ENCODE data around the gene ABHD16B.

ABHD16B gene

DNA sequence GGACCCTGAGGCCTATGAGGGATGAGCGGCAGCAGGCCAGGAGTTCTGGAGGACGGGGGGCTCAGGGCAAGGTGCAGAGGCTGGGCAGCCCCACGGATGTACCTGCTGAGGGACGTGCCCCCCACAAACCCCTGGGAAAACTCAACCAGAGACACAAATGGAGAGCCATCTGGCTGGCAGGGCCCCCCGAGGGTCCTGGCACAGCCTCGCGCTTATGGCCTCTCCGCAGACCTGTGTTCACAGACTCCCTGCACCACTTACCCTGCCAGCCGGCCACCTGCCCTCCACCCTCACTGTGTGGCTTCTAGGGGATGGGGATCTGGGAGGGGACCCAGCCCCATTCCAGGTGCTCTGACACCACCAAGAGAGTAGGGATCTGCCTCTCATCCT is 26.8 kb upstream of the ABHD16B start:
- Histone ChIP-seq H3K27ac (ENCODE audit: low read length) (no peak overlapping the region), H3K36me3 (ENCODE audit: control insufficient read depth, insufficient read depth, low read length) (no peaks in the 10 kb centered on the region), H3K4me3 (ENCODE audit: low read length) (no peak overlapping the region), H3K9me3 (ENCODE audit: control insufficient read depth, insufficient read depth, low read length) (no peaks in the 10 kb centered on the region), H3K4me1 (ENCODE audit: control insufficient read depth, insufficient read depth, low read length) (peaks cover 10% of the 10 kb centered on the region), H3K27me3 (ENCODE audit: control insufficient read depth, insufficient read depth, low read length) (peaks cover 5% of the 10 kb centered on the region; the same call in 1 of the 2 replicates)
- DNase-seq (ENCODE audit: low read depth, low spot score), result no peak
- no CpG with 5 or more reads among the region's 9 CpGs for WGBS (ENCODE audit: insufficient coverage, insufficient read length)

GRCh38 chr20:63835021-63835858 is 26.1 kb upstream of the ABHD16B start:
- Histone ChIP-seq H3K4me3 (ENCODE audit: low read length) (no peak overlapping the region), H3K9me3 (ENCODE audit: control insufficient read depth, insufficient read depth, low read length) (no peaks in the 10 kb centered on the region), H3K27me3 (ENCODE audit: control insufficient read depth, insufficient read depth, low read length) (peaks cover 2% of the 10 kb centered on the region; the same call in 1 of the 2 replicates), H3K36me3 (ENCODE audit: control insufficient read depth, insufficient read depth, low read length) (no peaks in the 10 kb centered on the region), H3K4me1 (ENCODE audit: control insufficient read depth, insufficient read depth, low read length) (peaks cover 10% of the 10 kb centered on the region), H3K27ac (ENCODE audit: low read length) (no peak overlapping the region)
- no CpG with 5 or more reads among the region's 21 CpGs for WGBS (ENCODE audit: insufficient coverage, insufficient read length)
- peak; percentile 90 for DNase-seq (ENCODE audit: low read depth, low spot score)

- H3K27me3 ChIP-seq (ENCODE audit: control insufficient read depth, insufficient read depth, low read length), result peaks cover 2% of the 10 kb centered on the region; the same call in 1 of the 2 replicates
- no CpG with 5 or more reads among the region's 27 CpGs for WGBS (ENCODE audit: insufficient coverage, insufficient read length)
- no peak for DNase-seq (ENCODE audit: low read depth, low spot score)
- H3K36me3 ChIP-seq (ENCODE audit: control insufficient read depth, insufficient read depth, low read length), result no peaks in the 10 kb centered on the region
- peaks cover 13% of the 10 kb centered on the region for H3K4me1 ChIP-seq (ENCODE audit: control insufficient read depth, insufficient read depth, low read length)
- H3K4me3 ChIP-seq (ENCODE audit: low read length), result no peak overlapping the region
- H3K9me3 ChIP-seq (ENCODE audit: control insufficient read depth, insufficient read depth, low read length), result no peaks in the 10 kb centered on the region
- H3K27ac ChIP-seq (ENCODE audit: low read length), result no peak overlapping the region
Observed at GRCh38 chr20:63836458-63837344, 24.6 kb upstream of the ABHD16B start.

DNA sequence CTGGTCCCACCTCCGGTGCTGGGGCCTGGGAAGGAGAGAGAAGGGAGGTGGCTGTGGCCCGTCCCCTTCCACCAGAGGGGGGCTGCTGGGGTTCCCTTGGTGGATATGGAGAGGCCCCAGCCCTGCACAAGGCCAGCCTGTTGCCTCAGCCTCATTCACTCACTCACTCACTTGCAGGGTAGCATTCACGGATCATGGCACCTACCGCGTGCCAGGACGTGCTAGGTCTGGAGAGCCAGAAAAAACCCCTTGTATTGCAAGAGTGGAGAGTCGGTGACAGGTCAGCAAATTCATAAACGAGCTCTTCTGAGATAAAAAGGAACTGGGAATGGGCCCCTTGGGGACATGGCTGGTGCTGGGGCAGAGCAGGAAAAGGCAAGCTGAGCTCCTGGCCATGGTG is 23.8 kb upstream of the ABHD16B start:
- Histone ChIP-seq H3K27ac (ENCODE audit: low read length) (no peak overlapping the region), H3K4me1 (ENCODE audit: control insufficient read depth, insufficient read depth, low read length) (peaks cover 12% of the 10 kb centered on the region)
- no CpG with 5 or more reads among the region's 8 CpGs for WGBS (ENCODE audit: insufficient coverage, insufficient read length)

DNA sequence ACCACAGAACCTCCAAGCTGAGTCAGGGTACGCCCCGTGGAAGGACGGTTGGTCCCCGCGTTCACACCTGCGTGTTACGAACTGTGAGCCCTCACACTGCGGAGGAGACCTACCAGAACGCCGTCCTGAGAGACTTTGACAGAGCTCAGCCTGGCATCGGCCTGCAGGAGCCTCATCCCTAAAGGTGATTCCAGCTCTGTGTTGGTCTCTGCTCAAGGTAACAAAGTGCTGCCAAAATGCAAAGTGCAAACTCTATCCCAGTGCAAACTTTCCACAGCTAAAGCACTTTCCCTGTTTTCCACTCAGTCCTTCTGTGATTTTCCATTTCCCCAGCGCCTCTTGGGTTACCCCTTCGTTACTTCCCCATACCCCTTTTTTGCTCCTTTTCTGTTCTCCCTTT is 21.7 kb upstream of the ABHD16B start:
- DNase-seq (ENCODE audit: low read depth, low spot score), result no peak
- Histone ChIP-seq H3K4me1 (ENCODE audit: control insufficient read depth, insufficient read depth, low read length) (peaks cover 9% of the 10 kb centered on the region), H3K9me3 (ENCODE audit: control insufficient read depth, insufficient read depth, low read length) (no peaks in the 10 kb centered on the region), H3K36me3 (ENCODE audit: control insufficient read depth, insufficient read depth, low read length) (no peaks in the 10 kb centered on the region), H3K27ac (ENCODE audit: low read length) (no peak overlapping the region), H3K4me3 (ENCODE audit: low read length) (no peak overlapping the region), H3K27me3 (ENCODE audit: control insufficient read depth, insufficient read depth, low read length) (no peaks in the 10 kb centered on the region)
- no CpG with 5 or more reads among the region's 13 CpGs for WGBS (ENCODE audit: insufficient coverage, insufficient read length)

More for the DNA sequence above, 23.8 kb upstream of the ABHD16B start:
- DNase-seq (ENCODE audit: low read depth, low spot score), result no peak
- no peak overlapping the region for H3K4me3 ChIP-seq (ENCODE audit: low read length)
- no peaks in the 10 kb centered on the region for H3K9me3 ChIP-seq (ENCODE audit: control insufficient read depth, insufficient read depth, low read length)
- H3K27me3 ChIP-seq (ENCODE audit: control insufficient read depth, insufficient read depth, low read length), result peaks cover under 1% of the 10 kb centered on the region; the same call in 1 of the 2 replicates
- H3K36me3 ChIP-seq (ENCODE audit: control insufficient read depth, insufficient read depth, low read length), result no peaks in the 10 kb centered on the region

DNA sequence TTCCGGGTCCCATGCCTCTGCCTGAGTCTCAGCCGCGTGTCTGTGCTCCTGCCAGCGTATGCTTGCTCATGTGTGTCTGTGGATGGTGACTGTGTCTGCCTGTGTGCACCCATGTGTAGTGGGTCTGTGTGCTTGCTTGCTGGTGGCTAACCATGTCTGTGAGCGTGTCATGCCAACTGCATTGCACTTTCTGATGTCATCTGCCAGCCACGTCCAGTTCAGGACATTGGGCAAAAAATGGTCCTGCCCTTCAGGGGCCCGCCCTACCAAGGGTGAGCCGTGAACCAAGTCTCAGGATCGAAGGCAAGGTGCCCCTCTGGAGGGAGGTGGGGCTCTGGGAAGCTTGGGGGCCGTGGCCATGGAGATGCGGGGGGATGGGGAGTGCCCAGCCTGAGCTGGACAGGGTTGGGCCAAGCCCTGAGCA is 20.9 kb upstream of the ABHD16B start:
- peaks cover 5% of the 10 kb centered on the region for H3K4me1 ChIP-seq (ENCODE audit: control insufficient read depth, insufficient read depth, low read length)
- H3K27me3 ChIP-seq (ENCODE audit: control insufficient read depth, insufficient read depth, low read length), result no peaks in the 10 kb centered on the region
- no peak overlapping the region for H3K4me3 ChIP-seq (ENCODE audit: low read length)
- H3K9me3 ChIP-seq (ENCODE audit: control insufficient read depth, insufficient read depth, low read length), result no peaks in the 10 kb centered on the region
- DNase-seq (ENCODE audit: low read depth, low spot score), result no peak
- WGBS (ENCODE audit: insufficient coverage, insufficient read length), result no CpG with 5 or more reads among the region's 11 CpGs
- H3K36me3 ChIP-seq (ENCODE audit: control insufficient read depth, insufficient read depth, low read length), result no peaks in the 10 kb centered on the region
- no peak overlapping the region for H3K27ac ChIP-seq (ENCODE audit: low read length)

GRCh38 chr20:63842258-63842657 is 19.0 kb upstream of the ABHD16B start:
- DNase-seq (ENCODE audit: low read depth, low spot score), result no peak
- H3K27ac ChIP-seq (ENCODE audit: low read length), result no peak overlapping the region
- no peaks in the 10 kb centered on the region for H3K36me3 ChIP-seq (ENCODE audit: control insufficient read depth, insufficient read depth, low read length)
- no peaks in the 10 kb centered on the region for H3K9me3 ChIP-seq (ENCODE audit: control insufficient read depth, insufficient read depth, low read length)
- peaks cover 8% of the 10 kb centered on the region for H3K4me1 ChIP-seq (ENCODE audit: control insufficient read depth, insufficient read depth, low read length)
- no peaks in the 10 kb centered on the region for H3K27me3 ChIP-seq (ENCODE audit: control insufficient read depth, insufficient read depth, low read length)
- WGBS (ENCODE audit: insufficient coverage, insufficient read length), result no CpG with 5 or more reads among the region's 9 CpGs
- no peak overlapping the region for H3K4me3 ChIP-seq (ENCODE audit: low read length)

DNA sequence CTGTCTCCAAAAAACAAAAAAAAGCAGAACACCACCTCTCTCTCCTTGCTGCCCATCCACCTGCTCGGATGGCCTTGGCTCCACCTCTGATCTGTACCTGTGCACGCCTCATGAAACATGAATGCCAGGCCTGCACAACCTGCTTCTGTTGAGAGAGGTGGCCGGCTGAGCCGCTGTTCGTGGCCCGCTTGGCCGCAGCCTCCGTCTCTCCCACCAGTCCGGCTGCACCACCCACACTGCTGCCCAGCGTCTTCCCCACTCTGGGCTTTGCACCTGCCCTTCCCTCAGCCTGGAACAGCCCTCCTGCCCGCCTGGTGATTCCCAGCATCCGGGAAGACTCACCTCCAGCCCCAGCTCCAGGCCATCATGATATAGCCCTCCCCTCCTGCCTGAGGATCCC is 18.1 kb upstream of the ABHD16B start:
- no peak for DNase-seq (ENCODE audit: low read depth, low spot score)
- Histone ChIP-seq H3K36me3 (ENCODE audit: control insufficient read depth, insufficient read depth, low read length) (no peaks in the 10 kb centered on the region), H3K27me3 (ENCODE audit: control insufficient read depth, insufficient read depth, low read length) (no peaks in the 10 kb centered on the region), H3K4me1 (ENCODE audit: control insufficient read depth, insufficient read depth, low read length) (peaks cover 13% of the 10 kb centered on the region), H3K27ac (ENCODE audit: low read length) (no peak overlapping the region), H3K9me3 (ENCODE audit: control insufficient read depth, insufficient read depth, low read length) (no peaks in the 10 kb centered on the region), H3K4me3 (ENCODE audit: low read length) (no peak overlapping the region)
- WGBS (ENCODE audit: insufficient coverage, insufficient read length), result no CpG with 5 or more reads among the region's 12 CpGs

GRCh38 chr20:63843778-63844177 is 17.5 kb upstream of the ABHD16B start:
- Histone ChIP-seq H3K27ac (ENCODE audit: low read length) (no peak overlapping the region), H3K9me3 (ENCODE audit: control insufficient read depth, insufficient read depth, low read length) (no peaks in the 10 kb centered on the region), H3K4me1 (ENCODE audit: control insufficient read depth, insufficient read depth, low read length) (peaks cover 18% of the 10 kb centered on the region), H3K4me3 (ENCODE audit: low read length) (no peak overlapping the region), H3K36me3 (ENCODE audit: control insufficient read depth, insufficient read depth, low read length) (no peaks in the 10 kb centered on the region), H3K27me3 (ENCODE audit: control insufficient read depth, insufficient read depth, low read length) (no peaks in the 10 kb centered on the region)
- DNase-seq (ENCODE audit: low read depth, low spot score), result no peak
- WGBS (ENCODE audit: insufficient coverage, insufficient read length), result no CpG with 5 or more reads among the region's 16 CpGs

- H3K27ac ChIP-seq (ENCODE audit: low read length), result no peak overlapping the region
- H3K9me3 ChIP-seq (ENCODE audit: control insufficient read depth, insufficient read depth, low read length), result no peaks in the 10 kb centered on the region
- no CpG with 5 or more reads among the region's 9 CpGs for WGBS (ENCODE audit: insufficient coverage, insufficient read length)
- no peaks in the 10 kb centered on the region for H3K27me3 ChIP-seq (ENCODE audit: control insufficient read depth, insufficient read depth, low read length)
- peaks cover 18% of the 10 kb centered on the region for H3K4me1 ChIP-seq (ENCODE audit: control insufficient read depth, insufficient read depth, low read length)
- H3K4me3 ChIP-seq (ENCODE audit: low read length), result no peak overlapping the region
- no peak for DNase-seq (ENCODE audit: low read depth, low spot score)
- H3K36me3 ChIP-seq (ENCODE audit: control insufficient read depth, insufficient read depth, low read length), result no peaks in the 10 kb centered on the region
Observed at GRCh38 chr20:63844511-63844991, 16.7 kb upstream of the ABHD16B start.
